K562 (cell line): ENCODE measurements around the gene YBX1.
A peak's percentile ranks its signal among the peaks of the same experiment; 100 is the strongest.

Experiments
- FOXK2 ChIP-seq, 2 experiments: fragments of 450-650 bp; IDR thresholded peaks in 1 of 2; conservative IDR thresholded peaks in 1 of 2; 2 replicates each; pipeline ENCODE4 v1.6.1; 2016; ENCODE audit warnings: low read depth in 2 of 2, mild to moderate bottlenecking in 1 of 2
- KHSRP ChIP-seq: fragments of 450-650 bp; IDR thresholded peaks from 2 replicates; pipeline ENCODE4 v1.6.1; 2017
- LEF1 ChIP-seq: fragments of 450-650 bp; IDR thresholded peaks from 2 replicates; pipeline ENCODE4 v1.6.1; 2016; ENCODE audit warnings: mild to moderate bottlenecking
- ZNF79 ChIP-seq: fragments of 250-450 bp; sonication (Bioruptor Pico); IDR thresholded peaks from 2 replicates; pipeline ENCODE4 v1.4.0; 2020; ENCODE audit warnings: low read depth, mild to moderate bottlenecking, moderate library complexity
- TF ChIP-seq, protein P1 (sequence below), 3 experiments: IDR thresholded peaks in 2 of 3; conservative IDR thresholded peaks in 1 of 3; 2 replicates each; pipeline ENCODE4 v1.5.1; 2011 to 2012; ENCODE audit warnings: low read length in 3 of 3, mild to moderate bottlenecking in 3 of 3, control low read depth in 2 of 3, improper control_type of control experiment in 1 of 3, inconsistent platforms in 1 of 3, low read depth in 1 of 3, mixed read lengths in 1 of 3, moderate library complexity in 1 of 3; ENCODE audit not compliant: insufficient read depth in 2 of 3

DNA sequence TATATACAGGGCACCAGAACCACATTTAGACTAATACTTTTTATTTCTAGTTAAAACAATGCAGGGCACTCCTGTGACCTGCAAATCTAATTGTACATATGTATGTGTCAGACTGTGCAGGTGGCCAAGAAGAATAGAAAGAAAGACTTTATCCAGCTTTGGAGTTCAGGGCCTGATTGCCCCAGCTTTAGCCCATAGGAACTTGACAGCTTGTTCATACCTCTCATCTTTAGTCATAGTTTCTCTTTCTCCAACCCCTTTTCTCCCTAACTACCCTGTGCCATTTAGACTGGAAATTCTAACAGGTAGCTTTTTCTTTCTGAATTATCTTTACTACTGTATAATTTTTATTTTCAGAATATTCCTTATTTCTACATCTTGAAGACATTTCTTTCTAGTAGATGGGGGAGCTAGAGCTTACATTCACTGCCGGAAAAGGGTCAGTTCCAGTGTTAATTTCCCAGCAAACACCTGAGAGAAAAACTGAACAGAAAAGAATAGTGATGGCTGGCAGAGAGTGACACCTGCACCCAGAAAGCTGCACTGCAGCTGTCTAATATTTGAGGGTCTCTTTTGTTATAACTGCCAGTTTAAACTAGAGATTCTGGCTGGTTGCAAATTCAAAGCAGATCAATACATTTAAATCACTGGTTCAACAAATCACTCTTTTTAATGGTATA lies 8.4 kb downstream of the YBX1 start:
- TF ChIP-seq, protein P1, sequence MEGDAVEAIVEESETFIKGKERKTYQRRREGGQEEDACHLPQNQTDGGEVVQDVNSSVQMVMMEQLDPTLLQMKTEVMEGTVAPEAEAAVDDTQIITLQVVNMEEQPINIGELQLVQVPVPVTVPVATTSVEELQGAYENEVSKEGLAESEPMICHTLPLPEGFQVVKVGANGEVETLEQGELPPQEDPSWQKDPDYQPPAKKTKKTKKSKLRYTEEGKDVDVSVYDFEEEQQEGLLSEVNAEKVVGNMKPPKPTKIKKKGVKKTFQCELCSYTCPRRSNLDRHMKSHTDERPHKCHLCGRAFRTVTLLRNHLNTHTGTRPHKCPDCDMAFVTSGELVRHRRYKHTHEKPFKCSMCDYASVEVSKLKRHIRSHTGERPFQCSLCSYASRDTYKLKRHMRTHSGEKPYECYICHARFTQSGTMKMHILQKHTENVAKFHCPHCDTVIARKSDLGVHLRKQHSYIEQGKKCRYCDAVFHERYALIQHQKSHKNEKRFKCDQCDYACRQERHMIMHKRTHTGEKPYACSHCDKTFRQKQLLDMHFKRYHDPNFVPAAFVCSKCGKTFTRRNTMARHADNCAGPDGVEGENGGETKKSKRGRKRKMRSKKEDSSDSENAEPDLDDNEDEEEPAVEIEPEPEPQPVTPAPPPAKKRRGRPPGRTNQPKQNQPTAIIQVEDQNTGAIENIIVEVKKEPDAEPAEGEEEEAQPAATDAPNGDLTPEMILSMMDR (IDR thresholded peaks at IDR 0.05 in 2 of 3, conservative IDR thresholded peaks at IDR 0.05 in 1 of 3; ENCODE audit: insufficient read depth in 2 of 3, low read depth in 1 of 3, low read length in 3 of 3): peak in 1 of 3 experiments; percentile 34; a peak in 2 of 6 replicates
- no peak for TF ChIP-seq FOXK2 (conservative IDR thresholded peaks at IDR 0.05 in 1 of 2, IDR thresholded peaks at IDR 0.05 in 1 of 2; ENCODE audit: low read depth in 2 of 2)
- no peak for TF ChIP-seq LEF1
- no peak for TF ChIP-seq ZNF79 (CRISPR knock-in tag)
- no peak for TF ChIP-seq KHSRP
